Measurements from ENCODE around the gene INPP5A.
A peak's percentile ranks its signal among the peaks of the same experiment; 100 is the strongest.

Gene INPP5A

GRCh38 chr10:132712291-132712690, 174.7 kb downstream of the INPP5A start:
- DNase-seq, result no peak

GRCh38 chr10:132712743-132713142, 175.2 kb downstream of the INPP5A start:
- DNase-seq, result no peak

- DNase-seq, result no peak
Measured at GRCh38 chr10:132713421-132714095, 176.0 kb downstream of the INPP5A start.

- DNase-seq, result no peak
Measured at GRCh38 chr10:132714096-132714985, 176.8 kb downstream of the INPP5A start.

- DNase-seq, result no peak
Measured at GRCh38 chr10:132714986-132715775, 177.6 kb downstream of the INPP5A start.

GRCh38 chr10:132715776-132716680, 178.4 kb downstream of the INPP5A start:
- DNase-seq, result no peak

- no peak for DNase-seq
Measured at GRCh38 chr10:132716691-132717490, 179.3 kb downstream of the INPP5A start.

- no peak for DNase-seq
Measured at GRCh38 chr10:132721725-132722124, 184.1 kb downstream of the INPP5A start.

GRCh38 chr10:132722394-132723329, 185.1 kb downstream of the INPP5A start:
- peak; percentile 51 for DNase-seq

- no peak for DNase-seq
Measured at GRCh38 chr10:132723330-132723970, 185.9 kb downstream of the INPP5A start.

GRCh38 chr10:132724446-132724845, 186.9 kb downstream of the INPP5A start:
- no peak for DNase-seq

GRCh38 chr10:132725202-132725601, 187.6 kb downstream of the INPP5A start:
- no peak for DNase-seq

GRCh38 chr10:132726194-132726593, 188.6 kb downstream of the INPP5A start:
- no peak for DNase-seq

- DNase-seq, result no peak
Measured at GRCh38 chr10:132726951-132727350, 189.4 kb downstream of the INPP5A start.

GRCh38 chr10:132727411-132727810, 189.8 kb downstream of the INPP5A start:
- no peak for DNase-seq

GRCh38 chr10:132728321-132728720, 190.7 kb downstream of the INPP5A start:
- no peak for DNase-seq

GRCh38 chr10:132728741-132729140, 191.2 kb downstream of the INPP5A start:
- DNase-seq, result no peak

- DNase-seq, result no peak
Measured at GRCh38 chr10:132729810-132730572, 192.4 kb downstream of the INPP5A start.

GRCh38 chr10:132730573-132730953, 193.0 kb downstream of the INPP5A start:
- DNase-seq, result no peak

All from NCI-H1105 treated with DMSO at 0.1 percent for 48 hours (cell line).